HEK293 (cell line): Measurements from ENCODE around the gene SIGLEC5.

ENCODE experiments used
- CTCF ChIA-PET: fragments of 350-600 bp; formaldehyde crosslinking; extraction: SDS; loops from one replicate; lab custom pipeline; 2021; ENCODE audit warnings: antibody characterized with exemption; lab: Yijun Ruan, JAX
- POLR2A ChIA-PET: fragments of 300-600 bp; formaldehyde crosslinking; extraction: SDS; loops from one replicate; lab custom pipeline; 2020; ENCODE audit warnings: antibody characterized with exemption, inconsistent platforms; lab: Yijun Ruan, JAX
- H3K27ac ChIP-seq: fragments of 200-500 bp; sonication (Bioruptor generic); 2 replicates; pipeline ENCODE4 v1.5.1; 2014; ENCODE audit warnings: low read depth, low read length, control low read depth, inconsistent platforms; ENCODE audit errors: extremely low read depth
- H3K36me3 ChIP-seq, 2 experiments: fragments of 200-500 bp in 1 of 2; sonication (Bioruptor generic) in 1 of 2; 1 replicate in 1 of 2; 2 replicates in 1 of 2; pipeline ENCODE4 v1.5.1; 2014 to 2017; ENCODE audit warnings: inconsistent platforms in 2 of 2, low read length in 2 of 2; ENCODE audit not compliant: control insufficient read depth in 2 of 2, insufficient read depth in 1 of 2
- H3K4me1 ChIP-seq: fragments of 200-500 bp; sonication (Bioruptor generic); 2 replicates; pipeline ENCODE4 v1.5.1; 2014; ENCODE audit warnings: mild to moderate bottlenecking, low read length, inconsistent platforms; ENCODE audit not compliant: control insufficient read depth, insufficient read depth
- H3K4me3 ChIP-seq: 2 replicates; pipeline ENCODE4 v1.5.1; 2011; ENCODE audit warnings: low read depth, mild to moderate bottlenecking, control low read depth, low read length, moderate library complexity
- H3K9me3 ChIP-seq: fragments of 200-500 bp; sonication (Bioruptor generic); 2 replicates; pipeline ENCODE4 v1.5.1; 2014; ENCODE audit warnings: low read depth, low read length, inconsistent platforms; ENCODE audit not compliant: control insufficient read depth, insufficient read depth
- GLI2 ChIP-seq: fragments of 450-650 bp; formaldehyde crosslinking; IDR thresholded peaks from 2 replicates; pipeline ENCODE4; 2017; ENCODE audit warnings: missing biosample characterization, missing genetic modification characterization, low read depth, borderline replicate concordance
- GLIS2 ChIP-seq: fragments of 450-650 bp; formaldehyde crosslinking; IDR thresholded peaks from 2 replicates; pipeline ENCODE4 v1.5.1; 2016; ENCODE audit warnings: missing biosample characterization, missing genetic modification characterization
- OVOL3 ChIP-seq: fragments of 450-650 bp; formaldehyde crosslinking; IDR thresholded peaks from 2 replicates; pipeline ENCODE4 v1.5.1; 2016; ENCODE audit warnings: missing biosample characterization, missing genetic modification characterization
- SETDB1 ChIP-seq: IDR thresholded peaks from one replicate; pipeline ENCODE4 v1.6.1; 2017; ENCODE audit warnings: mild to moderate bottlenecking, low read length, moderate library complexity, mixed read lengths; ENCODE audit not compliant: insufficient read length
- WT1 ChIP-seq: fragments of 450-650 bp; formaldehyde crosslinking; IDR thresholded peaks from 2 replicates; pipeline ENCODE4 v1.5.1; 2016; ENCODE audit warnings: missing biosample characterization, missing genetic modification characterization
- ZBTB21 ChIP-seq: fragments of 450-650 bp; formaldehyde crosslinking; IDR thresholded peaks from 2 replicates; pipeline ENCODE4 v1.5.1; 2017; ENCODE audit warnings: missing biosample characterization, missing genetic modification characterization
- ZBTB48 ChIP-seq: fragments of 450-650 bp; formaldehyde crosslinking; IDR thresholded peaks from 2 replicates; pipeline ENCODE4 v1.5.1; 2016; ENCODE audit warnings: missing biosample characterization, missing genetic modification characterization
- ZNF146 ChIP-seq: fragments of 450-650 bp; formaldehyde crosslinking; IDR thresholded peaks from 2 replicates; pipeline ENCODE4 v1.5.1; 2016; ENCODE audit warnings: missing biosample characterization, missing genetic modification characterization
- ZNF155 ChIP-seq: fragments of 450-650 bp; formaldehyde crosslinking; IDR thresholded peaks from 2 replicates; pipeline ENCODE4 v1.5.1; 2016; ENCODE audit warnings: missing biosample characterization, missing genetic modification characterization
- ZNF16 ChIP-seq: fragments of 450-650 bp; formaldehyde crosslinking; IDR thresholded peaks from 2 replicates; pipeline ENCODE4 v1.5.1; 2016; ENCODE audit warnings: low read depth, missing biosample characterization, missing genetic modification characterization
- ZNF174 ChIP-seq: fragments of 450-650 bp; formaldehyde crosslinking; IDR thresholded peaks from 2 replicates; pipeline ENCODE4 v1.5.0; 2017; ENCODE audit warnings: missing biosample characterization, mild to moderate bottlenecking, missing genetic modification characterization
- ZNF202 ChIP-seq: fragments of 450-650 bp; formaldehyde crosslinking; IDR thresholded peaks from 2 replicates; pipeline ENCODE4 v1.5.1; 2016; ENCODE audit warnings: missing biosample characterization, missing genetic modification characterization, borderline replicate concordance
- ZNF223 ChIP-seq: fragments of 450-650 bp; formaldehyde crosslinking; IDR thresholded peaks from 2 replicates; pipeline ENCODE4 v1.5.1; 2016; ENCODE audit warnings: missing biosample characterization, missing genetic modification characterization
- ZNF37A ChIP-seq: fragments of 450-650 bp; IDR thresholded peaks from 2 replicates; pipeline ENCODE4 v1.5.1; 2018; ENCODE audit warnings: missing biosample characterization, missing genetic modification characterization
- ZNF48 ChIP-seq: fragments of 450-650 bp; formaldehyde crosslinking; IDR thresholded peaks from 2 replicates; pipeline ENCODE4 v1.5.1; 2016; ENCODE audit warnings: missing biosample characterization, missing genetic modification characterization
- ZNF501 ChIP-seq: fragments of 450-650 bp; formaldehyde crosslinking; IDR thresholded peaks from 2 replicates; pipeline ENCODE4 v1.5.1; 2016; ENCODE audit warnings: missing biosample characterization, missing genetic modification characterization
- ZNF510 ChIP-seq: fragments of 450-650 bp; formaldehyde crosslinking; IDR thresholded peaks from 2 replicates; pipeline ENCODE4 v1.5.1; 2018; ENCODE audit warnings: mild to moderate bottlenecking, missing genetic modification characterization, missing biosample characterization; ENCODE audit not compliant: insufficient replicate concordance
- ZNF529 ChIP-seq: fragments of 450-650 bp; formaldehyde crosslinking; IDR thresholded peaks from 2 replicates; pipeline ENCODE4 v1.5.1; 2017; ENCODE audit warnings: missing genetic modification characterization, missing biosample characterization; ENCODE audit not compliant: insufficient replicate concordance
- ZNF558 ChIP-seq: fragments of 450-650 bp; formaldehyde crosslinking; IDR thresholded peaks from 2 replicates; pipeline ENCODE4 v1.5.1; 2016; ENCODE audit warnings: missing biosample characterization, missing genetic modification characterization
- ZNF585B ChIP-seq: fragments of 450-650 bp; formaldehyde crosslinking; IDR thresholded peaks from 2 replicates; pipeline ENCODE4 v1.5.1; 2016; ENCODE audit warnings: missing biosample characterization, missing genetic modification characterization
- ZNF654 ChIP-seq: fragments of 450-650 bp; formaldehyde crosslinking; IDR thresholded peaks from 2 replicates; pipeline ENCODE4 v1.5.1; 2016; ENCODE audit warnings: low read depth, missing biosample characterization, missing genetic modification characterization
- ZNF701 ChIP-seq: fragments of 450-650 bp; formaldehyde crosslinking; IDR thresholded peaks from 2 replicates; pipeline ENCODE4 v1.5.1; 2016; ENCODE audit warnings: missing biosample characterization, missing genetic modification characterization
- ZNF785 ChIP-seq: fragments of 450-650 bp; formaldehyde crosslinking; IDR thresholded peaks from 2 replicates; pipeline ENCODE4 v1.5.1; 2016; ENCODE audit warnings: missing biosample characterization, missing genetic modification characterization
- ZNF830 ChIP-seq: fragments of 450-650 bp; IDR thresholded peaks from 2 replicates; pipeline ENCODE4 v1.5.0; 2018; ENCODE audit warnings: missing biosample characterization, missing genetic modification characterization, low read depth, mild to moderate bottlenecking, moderate library complexity
- ZNF837 ChIP-seq: fragments of 450-650 bp; formaldehyde crosslinking; IDR thresholded peaks from 2 replicates; pipeline ENCODE4 v1.5.1; 2016; ENCODE audit warnings: missing biosample characterization, missing genetic modification characterization
- ZSCAN30 ChIP-seq: fragments of 450-650 bp; IDR thresholded peaks from 2 replicates; pipeline ENCODE4 v1.5.1; 2018; ENCODE audit warnings: missing biosample characterization, mild to moderate bottlenecking, missing genetic modification characterization, moderate library complexity
- ZXDB ChIP-seq: fragments of 450-650 bp; formaldehyde crosslinking; IDR thresholded peaks from 2 replicates; pipeline ENCODE4 v1.5.1; 2016; ENCODE audit warnings: missing biosample characterization, missing genetic modification characterization
- TF ChIP-seq, protein P1 (sequence below): fragments of 450-650 bp; formaldehyde crosslinking; optimal IDR thresholded peaks from 2 replicates; pipeline ENCODE3; 2016; ENCODE audit warnings: missing biosample characterization, mild to moderate bottlenecking, missing genetic modification characterization
- TF ChIP-seq, protein P2 (sequence below): fragments of 450-650 bp; formaldehyde crosslinking; IDR thresholded peaks from 2 replicates; pipeline ENCODE4 v1.5.1; 2016; ENCODE audit warnings: missing biosample characterization, missing genetic modification characterization
- TF ChIP-seq, protein P3 (sequence below): fragments of 450-650 bp; formaldehyde crosslinking; IDR thresholded peaks from 2 replicates; pipeline ENCODE4 v1.5.1; 2017; ENCODE audit warnings: missing biosample characterization, missing genetic modification characterization

Gene SIGLEC5

DNA sequence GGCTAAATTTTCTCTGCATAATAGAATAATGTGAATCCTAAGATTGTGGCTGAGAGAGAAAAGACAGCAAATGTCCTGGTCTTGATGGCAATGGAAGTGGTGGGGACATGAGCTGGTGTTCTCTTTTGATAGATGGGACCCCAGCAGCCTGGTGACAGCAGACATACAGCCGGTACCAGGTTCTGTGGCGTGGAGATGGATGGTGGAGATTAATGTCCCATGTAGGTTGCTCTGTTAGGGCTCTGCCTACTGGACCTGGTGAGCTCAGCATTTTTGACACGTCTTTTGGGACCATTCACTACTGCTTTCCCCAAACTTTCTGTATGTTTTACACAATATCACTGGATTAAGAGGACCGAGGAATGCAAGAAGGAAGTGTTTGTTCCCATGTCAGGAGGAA is 24.6 kb upstream of the SIGLEC5 start (continued):
- TF ChIP-seq SETDB1 (no peak), GLI2 (tag by site-specific recombination) (no peak), ZNF155 (no peak), ZNF37A (no peak), ZNF585B (tag by site-specific recombination) (no peak)
- TF ChIP-seq, protein P1, sequence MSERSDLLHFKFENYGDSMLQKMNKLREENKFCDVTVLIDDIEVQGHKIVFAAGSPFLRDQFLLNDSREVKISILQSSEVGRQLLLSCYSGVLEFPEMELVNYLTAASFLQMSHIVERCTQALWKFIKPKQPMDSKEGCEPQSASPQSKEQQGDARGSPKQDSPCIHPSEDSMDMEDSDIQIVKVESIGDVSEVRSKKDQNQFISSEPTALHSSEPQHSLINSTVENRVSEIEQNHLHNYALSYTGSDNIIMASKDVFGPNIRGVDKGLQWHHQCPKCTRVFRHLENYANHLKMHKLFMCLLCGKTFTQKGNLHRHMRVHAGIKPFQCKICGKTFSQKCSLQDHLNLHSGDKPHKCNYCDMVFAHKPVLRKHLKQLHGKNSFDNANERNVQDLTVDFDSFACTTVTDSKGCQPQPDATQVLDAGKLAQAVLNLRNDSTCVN (tag by site-specific recombination), result no peak
- TF ChIP-seq, protein P2, sequence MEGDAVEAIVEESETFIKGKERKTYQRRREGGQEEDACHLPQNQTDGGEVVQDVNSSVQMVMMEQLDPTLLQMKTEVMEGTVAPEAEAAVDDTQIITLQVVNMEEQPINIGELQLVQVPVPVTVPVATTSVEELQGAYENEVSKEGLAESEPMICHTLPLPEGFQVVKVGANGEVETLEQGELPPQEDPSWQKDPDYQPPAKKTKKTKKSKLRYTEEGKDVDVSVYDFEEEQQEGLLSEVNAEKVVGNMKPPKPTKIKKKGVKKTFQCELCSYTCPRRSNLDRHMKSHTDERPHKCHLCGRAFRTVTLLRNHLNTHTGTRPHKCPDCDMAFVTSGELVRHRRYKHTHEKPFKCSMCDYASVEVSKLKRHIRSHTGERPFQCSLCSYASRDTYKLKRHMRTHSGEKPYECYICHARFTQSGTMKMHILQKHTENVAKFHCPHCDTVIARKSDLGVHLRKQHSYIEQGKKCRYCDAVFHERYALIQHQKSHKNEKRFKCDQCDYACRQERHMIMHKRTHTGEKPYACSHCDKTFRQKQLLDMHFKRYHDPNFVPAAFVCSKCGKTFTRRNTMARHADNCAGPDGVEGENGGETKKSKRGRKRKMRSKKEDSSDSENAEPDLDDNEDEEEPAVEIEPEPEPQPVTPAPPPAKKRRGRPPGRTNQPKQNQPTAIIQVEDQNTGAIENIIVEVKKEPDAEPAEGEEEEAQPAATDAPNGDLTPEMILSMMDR, result no peak

DNA sequence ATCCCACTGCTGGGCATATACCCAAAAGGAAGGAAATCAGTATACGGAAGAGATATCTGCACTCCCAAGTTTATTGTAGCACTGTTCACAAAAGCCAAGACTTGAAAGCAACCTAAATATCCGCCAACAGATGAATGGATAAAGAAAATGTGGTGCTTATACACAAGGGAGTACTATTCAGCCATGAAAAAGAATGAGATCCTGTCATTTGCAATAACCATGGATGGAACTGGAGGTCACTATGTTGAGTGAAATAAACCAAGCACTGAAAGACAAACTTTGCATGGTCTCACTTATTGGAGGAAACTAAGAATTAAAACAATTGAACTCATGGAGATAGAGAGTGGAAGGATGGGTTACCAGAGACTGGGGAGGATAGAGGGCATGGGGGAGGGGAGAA is 23.0 kb upstream of the SIGLEC5 start:
- Histone ChIP-seq H3K36me3 (no peaks in the 10 kb centered on the region), H3K27ac (no peak overlapping the region), H3K4me3 (no peak overlapping the region), H3K4me1 (no peaks in the 10 kb centered on the region), H3K9me3 (no peaks in the 10 kb centered on the region)
- no peak for TF ChIP-seq ZBTB48 (tag by site-specific recombination)
- TF ChIP-seq ZNF16, result no peak
- TF ChIP-seq ZNF146 (tag by site-specific recombination), result peak; percentile 59
- no peak for TF ChIP-seq ZNF837
- TF ChIP-seq WT1, result no peak
- POLR2A ChIA-PET, result no interaction called here
- CTCF ChIA-PET, result interaction anchor here (0.7 to 1.6 kb wide), 4 partner anchors 8 to 182 kb away, joined by 3 to 8 read pairs (median 4); no protein-coding TSS in a partner anchor

DNA sequence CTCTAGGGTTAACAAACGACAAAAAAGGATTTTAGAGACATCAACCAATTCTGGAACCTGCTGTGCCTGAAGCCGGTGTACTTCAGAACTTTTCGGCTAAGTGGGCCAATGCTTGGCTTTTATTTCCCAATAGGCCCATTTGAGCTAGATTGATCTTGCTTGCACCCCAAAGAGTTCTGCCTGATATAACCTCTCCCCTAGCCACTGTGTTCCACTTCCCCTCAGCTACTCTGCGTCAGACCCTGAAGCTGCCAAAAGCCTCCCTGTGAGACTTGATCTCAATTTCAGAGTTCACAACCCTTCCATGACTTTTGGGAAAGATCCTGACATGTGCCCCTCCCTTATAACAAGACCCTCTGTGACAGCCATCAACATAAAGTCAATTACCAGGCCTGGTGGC is 22.1 kb upstream of the SIGLEC5 start:
- TF ChIP-seq ZNF501 (tag by site-specific recombination) (no peak), ZNF558 (no peak), ZNF202 (tag by site-specific recombination) (no peak), ZNF174 (tag by site-specific recombination) (no peak)
- Histone ChIP-seq H3K27ac (no peak overlapping the region), H3K4me3 (no peak overlapping the region), H3K9me3 (no peaks in the 10 kb centered on the region), H3K4me1 (no peaks in the 10 kb centered on the region), H3K36me3 (no peaks in the 10 kb centered on the region)
- ChIA-PET CTCF (interaction anchor here (0.6 to 1.6 kb wide), 4 partner anchors 9 to 234 kb away, joined by 3 to 8 read pairs (median 4); no protein-coding TSS in a partner anchor), POLR2A (no interaction called here)

DNA sequence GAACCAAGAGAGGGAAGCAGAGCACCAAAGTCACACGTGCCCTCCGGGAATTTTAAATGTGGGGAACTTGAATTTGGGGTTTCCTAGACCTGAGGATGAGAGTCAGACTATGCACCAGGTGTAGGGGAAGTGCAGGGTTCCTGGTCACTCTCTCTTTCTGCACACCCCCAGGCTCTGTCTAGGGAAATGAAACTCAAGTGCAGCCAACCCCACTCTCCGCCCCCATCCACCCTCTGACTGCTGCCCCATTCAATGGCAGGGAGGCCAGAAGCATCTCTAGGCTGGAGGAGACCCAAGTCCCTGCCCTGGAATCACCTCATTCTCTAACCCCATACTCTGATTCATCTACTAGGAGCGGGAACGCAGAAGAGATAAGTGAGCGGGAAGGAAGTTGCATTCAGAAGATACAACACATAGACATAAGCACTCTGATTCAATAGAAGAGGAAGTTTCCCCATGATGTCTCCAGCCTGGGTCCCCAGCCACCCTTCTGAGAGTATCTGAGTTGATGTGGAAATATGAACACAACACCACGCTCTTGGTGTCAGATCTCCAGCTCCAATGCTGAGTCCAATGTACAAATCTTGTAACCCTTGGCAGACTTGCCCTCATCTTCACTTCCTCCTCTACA is 21.1 kb upstream of the SIGLEC5 start:
- CTCF ChIA-PET, result no interaction called here
- Histone ChIP-seq H3K4me3 (no peak overlapping the region), H3K4me1 (no peaks in the 10 kb centered on the region)
- no peak for TF ChIP-seq ZSCAN30 (tag by site-specific recombination)
- TF ChIP-seq, protein P3, sequence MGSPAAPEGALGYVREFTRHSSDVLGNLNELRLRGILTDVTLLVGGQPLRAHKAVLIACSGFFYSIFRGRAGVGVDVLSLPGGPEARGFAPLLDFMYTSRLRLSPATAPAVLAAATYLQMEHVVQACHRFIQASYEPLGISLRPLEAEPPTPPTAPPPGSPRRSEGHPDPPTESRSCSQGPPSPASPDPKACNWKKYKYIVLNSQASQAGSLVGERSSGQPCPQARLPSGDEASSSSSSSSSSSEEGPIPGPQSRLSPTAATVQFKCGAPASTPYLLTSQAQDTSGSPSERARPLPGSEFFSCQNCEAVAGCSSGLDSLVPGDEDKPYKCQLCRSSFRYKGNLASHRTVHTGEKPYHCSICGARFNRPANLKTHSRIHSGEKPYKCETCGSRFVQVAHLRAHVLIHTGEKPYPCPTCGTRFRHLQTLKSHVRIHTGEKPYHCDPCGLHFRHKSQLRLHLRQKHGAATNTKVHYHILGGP, result no peak
- no peak for TF ChIP-seq ZNF785 (tag by site-specific recombination)
- no peak for TF ChIP-seq ZNF558
- TF ChIP-seq OVOL3 (tag by site-specific recombination), result no peak
- TF ChIP-seq GLIS2, result no peak
- no peak for TF ChIP-seq ZNF529 (tag by site-specific recombination)
- TF ChIP-seq ZNF830, result no peak
- TF ChIP-seq ZXDB, result no peak
- no peak for TF ChIP-seq ZNF654 (tag by site-specific recombination)
- TF ChIP-seq ZNF510, result no peak
- TF ChIP-seq ZBTB21 (tag by site-specific recombination), result no peak
- TF ChIP-seq ZNF48 (tag by site-specific recombination), result no peak
- no peak for TF ChIP-seq ZNF701 (tag by site-specific recombination)
- no peak for TF ChIP-seq ZNF223 (tag by site-specific recombination)

More for the DNA sequence above, 21.1 kb upstream of the SIGLEC5 start:
- H3K36me3 ChIP-seq, result no peaks in the 10 kb centered on the region
- POLR2A ChIA-PET, result no interaction called here
- H3K9me3 ChIP-seq, result no peaks in the 10 kb centered on the region
- no peak overlapping the region for H3K27ac ChIP-seq
